HepG2 (cell line): Measurements from ENCODE around the gene TPX2. TPM values are rescaled to one million over a fixed set of nuclear protein-coding genes. Genes with fewer than 3 reads are reported as not detected.
A peak's percentile ranks its signal among the peaks of the same experiment; 100 is the strongest.

Experiments
- ATRX ChIP-seq: sonication (generic); formaldehyde crosslinking; IDR thresholded peaks from 2 replicates; pipeline ENCODE4 v1.4.0; 2020; ENCODE audit warnings: missing genetic modification reagents, borderline replicate concordance
- DRAP1 ChIP-seq: IDR thresholded peaks from 2 replicates; pipeline ENCODE4 v1.6.1; 2016; ENCODE audit warnings: missing genetic modification reagents, missing compliant biosample characterization
- IRF2 ChIP-seq: IDR thresholded peaks from 2 replicates; pipeline ENCODE4 v1.6.1; 2018; ENCODE audit warnings: missing genetic modification reagents, missing compliant biosample characterization
- MAZ ChIP-seq, 2 experiments: sonication (generic) in 1 of 2; formaldehyde crosslinking in 1 of 2; IDR thresholded peaks; 2 replicates each; pipeline versions ENCODE4 v1.5.0 to v1.6.1; 2012 to 2020; ENCODE audit warnings: low read depth in 2 of 2, mild to moderate bottlenecking in 2 of 2, borderline replicate concordance in 1 of 2, improper control_type of control experiment in 1 of 2, low read length in 1 of 2, missing genetic modification reagents in 1 of 2, moderate library complexity in 1 of 2
- MIER2 ChIP-seq: IDR thresholded peaks from 2 replicates; pipeline ENCODE4 v1.6.1; 2016; ENCODE audit warnings: missing biosample characterization, missing genetic modification reagents
- PBX2 ChIP-seq: IDR thresholded peaks from 2 replicates; pipeline ENCODE4 v1.6.1; 2016; ENCODE audit warnings: control low read depth
- YEATS4 ChIP-seq: sonication (generic); formaldehyde crosslinking; IDR thresholded peaks from 2 replicates; pipeline ENCODE4 v1.4.0; 2020; ENCODE audit warnings: missing genetic modification reagents, borderline replicate concordance
- ZNF263 ChIP-seq: sonication (generic); formaldehyde crosslinking; IDR thresholded peaks from 2 replicates; pipeline ENCODE4 v1.4.0; 2020; ENCODE audit warnings: missing genetic modification reagents
- ZNF275 ChIP-seq: sonication (generic); formaldehyde crosslinking; IDR thresholded peaks from 2 replicates; pipeline ENCODE4 v1.8.0; 2022; ENCODE audit warnings: missing genetic modification reagents, mild to moderate bottlenecking, inconsistent platforms, borderline replicate concordance
- ZNF318 ChIP-seq: sonication (generic); formaldehyde crosslinking; IDR thresholded peaks from 2 replicates; pipeline ENCODE4 v1.4.0; 2020; ENCODE audit warnings: mild to moderate bottlenecking, missing genetic modification reagents
- ZNF34 ChIP-seq: sonication (generic); formaldehyde crosslinking; IDR thresholded peaks from 2 replicates; pipeline ENCODE4 v1.4.0; 2020; ENCODE audit warnings: mild to moderate bottlenecking, missing genetic modification reagents, borderline replicate concordance
- ZNF550 ChIP-seq: sonication (generic); formaldehyde crosslinking; IDR thresholded peaks from 2 replicates; pipeline ENCODE4 v1.4.0; 2020; ENCODE audit warnings: mild to moderate bottlenecking, missing genetic modification reagents, borderline replicate concordance
- ZNF616 ChIP-seq: sonication (generic); formaldehyde crosslinking; IDR thresholded peaks from 2 replicates; pipeline ENCODE4 v1.5.0; 2020; ENCODE audit warnings: low read depth, mild to moderate bottlenecking, missing genetic modification reagents
- ZNF709 ChIP-seq: sonication (generic); formaldehyde crosslinking; IDR thresholded peaks from 2 replicates; pipeline ENCODE4 v1.5.0; 2020; ENCODE audit warnings: mild to moderate bottlenecking, missing genetic modification reagents
- ZNF766 ChIP-seq: sonication (generic); formaldehyde crosslinking; IDR thresholded peaks from 2 replicates; pipeline ENCODE4 v1.5.0; 2020; ENCODE audit warnings: missing genetic modification reagents, borderline replicate concordance
- ZNF883 ChIP-seq: sonication (generic); formaldehyde crosslinking; IDR thresholded peaks from 2 replicates; pipeline ENCODE4 v1.5.1; 2020; ENCODE audit warnings: mild to moderate bottlenecking, missing genetic modification reagents; ENCODE audit errors: not compliant biosample characterization
- polyA plus RNA-seq, 8 experiments: library from polyadenylated mRNA; depleted of rRNA in 3 of 8; stranded (reverse) in 7 of 8; unstranded in 1 of 8; fragments of >200 nt; fragmentation: Illumina TruSeq in 4 of 8; extraction: Trizol in 4 of 8; gene quantifications; 2 replicates each; pipeline versions ENCODE4 v1.2.1 to v1.2.3, GENCODE V29; 2011 to 2016; ENCODE audit warnings: low read depth in 4 of 8, missing spikeins in 1 of 8, mixed read lengths in 1 of 8; ENCODE audit not compliant: insufficient read depth in 1 of 8
- total RNA-seq, 5 experiments: library from RNA; depleted of rRNA; stranded (reverse); fragments of >200 nt; fragmentation: Illumina TruSeq; extraction: Trizol; gene quantifications; 2 replicates each; pipeline ENCODE4 v1.2.3, GENCODE V29; 2016; ENCODE audit warnings: low read depth in 1 of 5

TPX2 gene
- total and polyA plus RNA-seq, 2 of the 13 experiments (the other 11 are each of a cell fraction or from before 2014, with no cell fraction given), result 34.3 to 124 TPM

- TF ChIP-seq ZNF318 (CRISPR knock-in tag) (peak; percentile 73; the same call in 1 of the 2 replicates), IRF2 (CRISPR knock-in tag) (peak; percentile 91), MIER2 (CRISPR knock-in tag) (peak; percentile 79; the same call in 1 of the 2 replicates), YEATS4 (CRISPR knock-in tag) (peak; percentile 83; the same call in 1 of the 2 replicates), ZNF766 (CRISPR knock-in tag) (no peak), MAZ (IDR thresholded peaks at IDR 0.05; ENCODE audit: borderline replicate concordance, low read depth, low read length) (peak; percentile 78; the same call in 1 of the 2 replicates), MAZ (CRISPR knock-in tag; IDR thresholded peaks at IDR 0.05; ENCODE audit: low read depth) (peak; percentile 92), ZNF275 (no peak), ZNF550 (no peak), PBX2 (CRISPR knock-in tag) (0 out of 2 replicates have a peak, but pooled peaks have one; percentile 1), ZNF616 (CRISPR knock-in tag) (0 out of 2 replicates have a peak, but pooled peaks have one; percentile 34), ZNF709 (0 out of 2 replicates have a peak, but pooled peaks have one; percentile 55), DRAP1 (CRISPR knock-in tag) (peak; percentile 93), ZNF263 (CRISPR knock-in tag) (peak; percentile 89), ZNF34 (CRISPR knock-in tag) (no peak; the same call in 1 of the 2 replicates), ZNF883 (CRISPR knock-in tag) (no peak), ATRX (CRISPR knock-in tag) (no peak)
These were observed 18.3 kb upstream of the TPX2 start (continued) for GRCh38 chr20:31720486-31721407.
